HG03060 (cell line): ENCODE measurements around the gene BPIFB1.

Experiments used
- ATAC-seq: cut with Tn5 transposase; IDR thresholded peaks from one replicate; pipeline ENCODE4 v1.9.1; 2021; ENCODE audit warnings: low read depth, moderate number of reproducible peaks; ENCODE audit not compliant: unreplicated experiment

The BPIFB1 gene, protein sequence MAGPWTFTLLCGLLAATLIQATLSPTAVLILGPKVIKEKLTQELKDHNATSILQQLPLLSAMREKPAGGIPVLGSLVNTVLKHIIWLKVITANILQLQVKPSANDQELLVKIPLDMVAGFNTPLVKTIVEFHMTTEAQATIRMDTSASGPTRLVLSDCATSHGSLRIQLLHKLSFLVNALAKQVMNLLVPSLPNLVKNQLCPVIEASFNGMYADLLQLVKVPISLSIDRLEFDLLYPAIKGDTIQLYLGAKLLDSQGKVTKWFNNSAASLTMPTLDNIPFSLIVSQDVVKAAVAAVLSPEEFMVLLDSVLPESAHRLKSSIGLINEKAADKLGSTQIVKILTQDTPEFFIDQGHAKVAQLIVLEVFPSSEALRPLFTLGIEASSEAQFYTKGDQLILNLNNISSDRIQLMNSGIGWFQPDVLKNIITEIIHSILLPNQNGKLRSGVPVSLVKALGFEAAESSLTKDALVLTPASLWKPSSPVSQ

DNA sequence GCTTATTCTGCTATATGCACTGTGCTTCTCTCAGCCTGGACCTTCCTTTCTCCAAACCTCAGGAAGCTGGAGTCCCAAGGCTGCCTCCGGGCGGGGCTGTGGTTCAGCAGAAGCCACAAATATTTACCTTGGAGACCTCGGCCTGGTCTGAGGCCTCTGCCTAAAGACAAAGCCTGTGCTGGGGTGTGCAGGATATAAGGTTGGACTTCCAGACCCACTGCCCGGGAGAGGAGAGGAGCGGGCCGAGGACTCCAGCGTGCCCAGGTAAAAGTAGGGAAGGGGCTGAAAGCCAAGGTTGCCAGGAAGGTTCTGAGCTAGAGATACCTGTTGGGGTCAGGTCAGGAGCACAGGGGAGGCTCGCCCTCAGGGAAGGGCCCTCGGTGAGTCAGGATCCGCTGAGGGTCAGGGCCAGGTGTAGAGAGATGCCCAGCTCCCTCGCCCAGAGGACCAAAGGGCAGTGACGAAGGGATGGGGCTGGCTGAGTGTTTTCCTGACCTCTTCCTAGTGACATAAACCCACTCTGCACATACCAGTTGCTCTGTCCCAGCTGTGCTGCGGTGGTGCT lies at the start of gene BPIFB1:
Gene BPIFB1, plus strand, starts transcription at position 224 of the 565 bp plus-strand sequence. CDS start 2,860 bp downstream, outside the sequence.
- no peak for ATAC-seq

DNA sequence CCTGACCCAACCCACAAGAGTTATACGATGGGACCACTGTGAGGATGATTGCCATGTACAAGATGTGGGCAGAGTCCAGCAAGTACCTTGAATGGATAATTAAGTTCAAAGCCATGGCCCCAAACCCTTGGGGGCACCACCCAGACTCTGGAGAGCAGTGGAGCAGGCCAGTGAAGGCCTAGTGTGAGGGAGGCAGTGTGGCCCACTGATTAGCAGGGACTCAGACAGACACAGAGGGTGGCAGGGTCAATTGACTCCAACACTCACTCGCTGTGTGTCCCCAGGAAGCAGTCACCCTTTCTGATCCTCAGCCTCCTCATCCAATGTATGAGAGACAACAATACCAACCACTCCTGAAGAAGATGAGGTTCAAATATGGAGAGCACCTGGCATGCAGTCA lies 49.0 kb upstream of the BPIFB1 start:
- ATAC-seq, result no peak

DNA sequence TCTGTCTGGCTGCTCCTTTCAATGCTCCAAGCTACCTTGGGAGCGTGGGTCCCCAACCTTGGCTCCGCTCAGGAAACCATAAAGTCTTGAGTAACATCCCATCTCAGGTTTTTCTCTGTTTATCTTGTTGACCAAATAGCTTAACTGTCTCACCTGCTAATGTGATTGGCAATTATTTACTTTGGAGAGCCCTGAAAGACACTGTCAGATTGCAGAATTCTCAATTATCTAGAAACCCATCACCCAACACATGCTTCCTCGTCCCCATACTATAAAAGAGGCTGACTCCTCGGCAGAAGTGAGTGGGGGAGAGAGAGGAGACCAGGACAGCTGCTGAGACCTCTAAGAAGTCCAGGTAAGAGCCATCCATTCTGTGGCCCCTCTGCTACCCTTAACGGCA lies 47.3 kb upstream of the BPIFB1 start, which contains the start of gene BPIFA1:
Gene BPIFA1, plus strand, starts transcription at position 301 of the 400 bp plus-strand sequence. CDS start 1,716 bp downstream, outside the sequence.
- ATAC-seq, result no peak

DNA sequence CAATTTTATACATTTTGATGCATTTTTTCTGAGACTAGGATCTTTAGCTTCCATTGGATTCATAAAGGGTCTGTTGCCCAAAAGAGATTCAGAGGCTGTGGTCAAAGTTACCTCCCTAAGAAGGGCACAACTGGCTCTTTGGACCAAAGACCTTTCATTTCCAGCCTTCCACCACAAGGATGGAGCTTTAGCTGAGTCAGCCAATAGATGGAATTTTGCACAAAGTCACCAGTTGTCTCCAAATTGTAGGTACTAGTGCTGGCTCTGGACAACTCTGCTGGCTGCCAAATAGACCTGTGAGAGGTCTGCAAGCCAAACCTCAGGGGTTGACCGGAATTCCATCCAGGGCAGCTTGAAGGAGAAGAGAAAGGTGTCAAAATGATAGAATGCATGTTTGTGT lies 46.7 kb upstream of the BPIFB1 start:
- no peak for ATAC-seq

DNA sequence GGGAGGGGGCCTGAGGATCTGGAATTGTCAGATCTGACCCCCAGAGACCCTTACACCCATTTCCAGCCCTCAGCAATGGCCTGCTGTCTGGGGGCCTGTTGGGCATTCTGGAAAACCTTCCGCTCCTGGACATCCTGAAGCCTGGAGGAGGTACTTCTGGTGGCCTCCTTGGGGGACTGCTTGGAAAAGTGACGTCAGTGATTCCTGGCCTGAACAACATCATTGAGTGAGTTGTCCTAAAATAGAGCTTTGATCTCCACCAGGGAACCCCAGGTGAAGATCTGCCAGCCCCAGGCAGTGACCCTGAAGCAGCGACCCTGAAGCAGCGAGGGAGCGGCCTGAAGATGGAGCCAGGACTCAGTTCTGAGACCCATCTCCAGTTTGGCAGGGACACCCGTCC lies 45.0 kb upstream of the BPIFB1 start:
- no peak for ATAC-seq

DNA sequence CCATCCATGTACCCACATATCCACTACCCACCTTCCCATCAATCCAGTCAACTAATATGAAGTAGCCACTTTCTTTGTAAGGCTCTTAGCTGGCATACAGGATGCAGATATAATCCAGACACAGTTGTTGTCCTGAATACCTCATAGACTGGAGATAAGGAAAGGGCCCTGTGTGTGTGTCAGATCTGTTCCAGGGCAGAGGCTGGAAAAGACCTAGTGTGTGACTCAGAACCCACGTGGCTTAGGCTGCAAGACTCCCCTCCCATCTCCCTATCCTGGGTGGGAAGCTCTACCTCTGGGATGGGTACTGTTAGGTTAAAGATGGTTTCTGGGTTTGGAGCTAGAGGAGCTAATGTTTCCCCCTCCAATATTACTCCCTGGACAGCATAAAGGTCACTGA lies 43.6 kb upstream of the BPIFB1 start:
- ATAC-seq, result no peak

DNA sequence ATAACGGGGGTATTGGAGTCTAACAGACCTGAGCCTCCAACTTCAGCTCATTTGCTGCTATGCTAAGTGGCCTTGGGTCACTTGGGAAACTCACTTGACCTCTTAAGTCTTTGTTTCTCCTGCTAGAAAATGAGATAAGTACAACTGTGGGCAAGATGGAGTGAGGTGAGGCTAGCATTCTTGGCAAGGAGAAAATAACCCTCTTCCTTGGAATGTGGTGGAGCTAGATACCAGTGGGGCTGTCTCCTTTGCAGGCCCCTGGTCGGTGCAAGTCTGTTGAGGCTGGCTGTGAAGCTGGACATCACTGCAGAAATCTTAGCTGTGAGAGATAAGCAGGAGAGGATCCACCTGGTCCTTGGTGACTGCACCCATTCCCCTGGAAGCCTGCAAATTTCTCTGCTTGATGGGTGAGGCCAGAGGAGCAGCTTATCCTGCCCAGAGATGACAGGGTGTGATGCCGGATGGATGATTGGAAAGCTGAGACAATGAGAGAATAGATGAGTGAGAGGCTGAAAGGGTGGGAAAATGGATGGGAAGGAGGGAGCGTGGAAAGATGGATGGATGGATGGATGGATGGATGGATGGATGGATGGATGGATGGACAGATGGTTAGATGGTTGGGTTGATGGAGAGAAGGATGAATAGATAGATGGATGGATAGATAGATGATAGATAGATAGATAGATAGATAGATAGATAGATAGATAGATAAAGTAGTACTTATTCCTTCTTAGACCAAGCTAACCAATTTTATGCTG lies 42.9 kb upstream of the BPIFB1 start:
- ATAC-seq, result no peak

DNA sequence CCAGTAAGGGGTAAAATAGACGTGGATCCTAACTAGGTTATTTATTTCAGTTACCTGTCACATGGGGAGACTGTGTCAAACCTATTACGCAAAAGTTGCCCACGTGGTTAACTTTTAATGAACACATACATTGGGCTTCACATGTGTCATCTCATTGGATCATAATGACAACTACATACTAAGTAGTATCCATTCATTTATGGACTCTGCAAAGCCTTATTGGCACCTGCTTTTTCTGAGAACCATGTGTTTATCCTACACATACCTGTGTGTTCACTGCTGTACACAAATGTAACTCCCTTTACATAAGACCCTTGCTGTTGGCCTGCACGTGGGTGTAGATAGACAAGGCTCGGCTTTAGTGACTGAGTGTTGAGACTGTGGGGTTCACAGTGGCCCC lies 42.1 kb upstream of the BPIFB1 start:
- ATAC-seq, result no peak

DNA sequence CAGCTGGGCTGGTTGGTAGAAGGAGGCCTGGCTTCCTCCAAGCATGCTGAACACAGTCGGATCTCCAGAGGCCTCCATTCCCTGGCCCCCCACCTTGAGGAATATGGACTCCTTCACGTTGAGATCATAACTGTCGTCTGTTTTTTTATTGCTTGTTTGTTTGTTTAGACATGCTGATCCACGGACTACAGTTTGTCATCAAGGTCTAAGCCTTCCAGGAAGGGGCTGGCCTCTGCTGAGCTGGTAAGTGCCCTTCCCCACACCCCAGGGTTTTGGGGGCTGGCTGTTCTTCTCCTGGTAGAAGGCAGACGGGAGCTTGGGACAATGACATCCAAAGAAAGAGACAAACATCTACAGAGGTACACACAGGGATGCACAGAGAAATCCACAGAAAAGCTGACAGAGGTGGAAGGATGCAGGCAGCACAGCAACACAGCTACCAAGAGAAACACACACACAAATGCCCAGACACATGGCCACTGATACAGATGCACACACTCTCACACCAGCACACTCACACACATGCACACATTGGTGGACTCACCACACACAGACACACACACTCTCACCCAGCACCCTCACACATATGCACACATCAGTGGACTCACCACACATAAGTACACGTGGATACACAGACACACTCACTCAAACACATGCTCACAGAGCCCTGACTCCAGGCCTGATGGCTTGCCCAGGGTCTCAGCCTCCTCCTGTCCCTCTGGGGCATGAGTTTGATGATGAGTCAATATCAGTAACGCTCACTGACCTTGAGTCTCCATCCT lies 40.5 kb upstream of the BPIFB1 start:
- no peak for ATAC-seq

DNA sequence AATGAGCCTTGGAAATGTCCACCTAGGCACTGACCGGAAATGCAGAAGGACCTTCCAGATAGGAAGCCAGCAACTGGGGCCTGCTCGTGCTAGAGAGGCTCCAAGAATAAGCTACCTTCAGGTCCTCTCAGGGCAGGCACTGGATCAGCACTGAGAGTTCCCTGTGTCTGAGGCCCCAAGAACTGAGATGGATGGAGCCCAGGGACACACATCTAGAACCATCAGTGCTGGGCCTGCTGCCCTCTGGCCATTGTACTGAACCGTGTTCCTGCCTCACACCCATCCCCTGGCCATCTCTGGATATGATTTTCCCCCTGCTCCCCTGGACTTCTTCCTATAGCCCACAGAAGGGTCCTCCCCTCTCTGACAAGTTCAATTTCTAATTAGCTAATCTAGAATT lies 36.9 kb upstream of the BPIFB1 start:
- no peak for ATAC-seq

DNA sequence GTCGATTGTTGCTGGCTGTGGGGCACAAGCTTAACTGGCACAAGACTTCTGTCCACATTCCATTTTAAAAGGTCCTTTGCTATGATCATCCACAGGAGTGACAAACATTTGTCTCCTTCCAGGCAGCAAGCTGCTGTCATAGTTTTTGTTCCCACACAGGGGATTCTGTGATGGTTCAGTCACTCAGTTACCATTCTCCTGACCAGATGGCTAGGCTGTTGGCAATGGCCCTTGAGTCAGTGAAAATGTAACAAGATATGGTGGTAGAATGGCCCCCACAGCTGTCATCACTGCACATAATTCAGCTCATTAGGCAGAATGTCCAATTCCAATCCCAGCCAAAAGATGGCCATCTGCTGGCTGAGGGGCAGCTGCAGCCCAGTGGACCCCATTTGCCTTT lies 33.6 kb upstream of the BPIFB1 start:
- no peak for ATAC-seq

DNA sequence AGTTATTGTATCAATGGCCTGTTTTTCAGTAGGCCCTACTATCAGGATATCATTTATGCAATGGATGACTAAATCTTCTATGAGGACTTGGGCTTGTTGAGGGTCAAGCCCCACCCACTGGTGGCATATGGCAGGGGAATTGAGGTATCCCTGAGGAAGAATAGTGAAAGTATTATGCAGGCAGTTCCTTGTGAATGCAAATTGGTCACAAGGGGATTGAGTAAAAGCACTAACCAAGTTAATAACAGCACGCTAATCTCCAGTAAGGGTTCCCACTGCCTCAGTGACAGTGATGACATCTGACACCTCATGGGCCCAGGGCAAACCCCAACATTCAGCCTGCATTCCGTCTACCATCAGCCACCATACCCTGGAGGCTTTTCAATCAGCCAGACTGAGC lies 32.3 kb upstream of the BPIFB1 start:
- no peak for ATAC-seq

DNA sequence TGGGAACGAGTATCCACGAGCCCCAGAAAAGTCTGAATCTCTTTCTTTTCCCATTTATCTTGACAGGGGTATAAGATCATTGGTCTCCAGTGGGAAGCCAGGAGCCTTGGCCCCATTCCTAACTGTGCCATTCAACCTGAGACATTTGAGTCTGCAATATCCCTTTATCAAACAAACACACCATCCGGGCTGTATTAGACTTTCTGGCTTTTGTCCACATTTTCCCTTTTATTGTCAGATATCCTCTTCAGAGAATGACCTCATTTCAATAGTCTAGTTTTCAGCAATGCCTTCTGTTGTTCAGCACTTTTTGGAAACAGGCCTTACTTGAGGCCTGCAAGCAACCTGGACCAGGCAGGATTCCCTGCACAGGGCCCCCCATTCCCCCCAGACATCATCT lies 31.5 kb upstream of the BPIFB1 start:
- no peak for ATAC-seq

DNA sequence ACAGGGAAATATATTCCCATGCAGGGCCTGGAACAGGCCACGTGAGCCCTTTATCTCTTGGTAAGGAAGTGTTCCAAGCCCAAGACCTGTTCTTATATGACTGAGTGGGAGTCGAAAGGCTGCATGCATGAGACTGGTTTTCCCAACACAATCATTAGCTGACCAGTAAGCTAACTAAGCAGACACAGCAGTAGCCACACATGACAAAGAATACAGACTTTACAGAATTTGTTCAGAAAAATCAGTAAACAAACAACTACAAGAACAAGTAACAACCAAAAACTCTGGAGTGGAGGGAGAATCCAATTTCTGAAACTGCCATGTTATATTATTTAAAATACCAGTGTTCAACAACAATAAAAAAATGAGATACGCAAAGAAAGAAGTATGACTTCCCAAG lies 30.6 kb upstream of the BPIFB1 start:
- no peak for ATAC-seq

DNA sequence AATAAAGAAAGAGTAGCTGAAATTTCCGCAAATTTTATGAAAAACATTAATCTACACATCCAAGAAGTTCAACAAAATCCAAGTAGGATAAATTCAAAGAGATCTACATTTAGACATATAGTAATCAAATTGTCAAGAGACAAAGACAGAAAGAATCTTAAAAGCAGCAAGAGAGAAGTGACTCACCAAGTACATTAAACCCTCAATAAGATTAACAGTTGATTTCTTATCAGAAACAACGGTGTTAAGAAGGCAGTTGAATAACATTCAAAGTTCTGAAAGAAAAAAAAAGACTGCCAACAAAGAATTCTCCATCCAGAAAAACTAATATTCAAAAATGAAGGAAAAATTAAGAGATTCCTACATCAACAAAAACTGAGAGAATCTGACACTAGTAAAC lies 28.0 kb upstream of the BPIFB1 start:
- ATAC-seq, result no peak

DNA sequence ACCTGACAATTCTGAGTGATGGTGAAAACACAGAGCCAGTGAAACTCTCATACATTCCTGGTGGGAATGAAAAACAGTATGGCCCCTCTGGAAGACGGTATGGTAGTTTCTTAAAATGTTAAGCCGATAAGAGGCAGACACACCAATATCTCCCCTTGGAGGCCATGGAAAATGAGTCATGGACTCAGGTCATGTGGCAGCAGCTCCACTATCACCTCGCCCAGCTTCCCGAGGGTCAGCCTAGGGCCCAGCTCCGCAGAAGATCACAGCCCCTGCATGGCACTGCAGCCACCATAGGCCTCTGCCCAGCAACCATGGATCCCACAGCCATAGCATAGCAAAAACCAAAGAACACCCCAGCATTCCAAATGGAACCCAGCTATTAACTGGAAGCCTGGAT lies 25.8 kb upstream of the BPIFB1 start:
- ATAC-seq, result no peak

DNA sequence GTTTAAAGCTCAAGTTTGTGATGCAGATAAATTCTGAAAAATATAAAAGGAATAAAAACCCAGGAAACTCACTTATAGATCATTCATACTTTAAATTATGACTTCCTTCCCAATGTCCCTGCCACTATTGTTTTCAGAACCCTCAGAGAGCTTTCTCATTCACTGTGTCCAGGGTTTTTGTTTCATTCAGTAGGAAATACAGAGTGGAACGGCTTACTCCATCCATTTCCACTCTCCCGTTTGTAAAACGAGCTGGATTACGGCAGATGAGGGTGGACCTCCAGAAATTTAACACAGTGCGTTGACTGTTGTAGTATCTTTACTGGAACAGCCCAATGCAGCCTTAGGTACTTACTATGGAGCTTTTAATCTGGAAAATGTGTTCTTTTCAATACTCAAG lies 23.6 kb upstream of the BPIFB1 start:
- ATAC-seq, result no peak

DNA sequence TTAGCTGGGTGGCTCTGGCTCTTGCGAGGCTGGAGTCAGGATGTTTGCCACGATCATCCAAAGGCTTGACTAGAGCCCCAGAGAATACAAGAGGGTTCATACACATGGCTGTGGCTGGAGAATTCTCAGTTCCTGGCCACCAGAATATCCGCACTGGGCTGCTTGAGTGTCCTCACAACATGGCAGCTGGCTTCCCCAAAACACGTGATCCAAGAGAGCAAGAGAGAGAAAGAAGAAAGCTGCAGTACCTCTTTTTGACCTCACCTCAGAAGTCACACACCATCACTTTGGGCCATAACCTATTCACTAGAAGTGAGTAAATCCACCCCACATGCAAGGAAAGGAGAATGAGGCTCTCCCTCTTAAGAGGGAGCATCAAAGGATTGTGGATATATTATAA lies 21.5 kb upstream of the BPIFB1 start:
- no peak for ATAC-seq

DNA sequence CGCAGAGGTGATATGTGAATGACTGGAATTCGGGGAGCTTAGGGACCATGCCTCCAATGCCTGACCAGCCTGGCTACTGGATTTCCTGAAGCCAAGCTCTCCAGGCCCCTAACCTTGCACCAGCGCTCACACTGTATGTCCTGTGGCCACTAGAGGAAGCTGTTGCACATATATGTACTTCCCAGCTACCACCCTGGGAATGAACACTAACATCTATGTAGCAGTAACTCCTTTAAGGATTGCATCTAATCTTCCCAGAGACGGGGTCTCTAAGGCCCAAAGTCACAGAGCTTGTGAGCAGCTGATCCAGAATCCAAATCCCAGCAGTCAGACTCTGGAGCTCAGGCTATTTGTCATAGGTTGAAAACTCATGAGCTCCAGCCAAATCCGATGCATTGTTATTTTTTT lies 20.4 kb upstream of the BPIFB1 start:
- ATAC-seq, result no peak

DNA sequence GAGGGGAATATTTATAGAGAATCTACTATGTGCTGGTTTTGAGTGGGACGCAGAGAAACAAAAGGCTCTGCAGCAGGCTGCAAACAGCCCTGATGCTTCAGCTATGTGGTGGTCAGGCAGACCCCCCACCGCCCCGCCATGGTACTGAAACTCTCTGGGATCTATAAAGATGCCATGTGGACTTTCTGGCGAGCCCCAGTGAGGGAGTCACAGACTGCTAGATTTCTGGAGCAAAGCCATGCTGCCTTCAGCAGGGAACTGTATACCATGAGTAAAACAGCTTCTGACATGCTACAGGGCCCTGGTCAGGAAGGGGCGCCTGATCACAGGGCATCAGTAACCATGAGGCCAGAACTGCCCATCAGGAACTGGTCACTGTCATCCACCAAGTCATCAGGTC lies 19.2 kb upstream of the BPIFB1 start:
- no peak for ATAC-seq

DNA sequence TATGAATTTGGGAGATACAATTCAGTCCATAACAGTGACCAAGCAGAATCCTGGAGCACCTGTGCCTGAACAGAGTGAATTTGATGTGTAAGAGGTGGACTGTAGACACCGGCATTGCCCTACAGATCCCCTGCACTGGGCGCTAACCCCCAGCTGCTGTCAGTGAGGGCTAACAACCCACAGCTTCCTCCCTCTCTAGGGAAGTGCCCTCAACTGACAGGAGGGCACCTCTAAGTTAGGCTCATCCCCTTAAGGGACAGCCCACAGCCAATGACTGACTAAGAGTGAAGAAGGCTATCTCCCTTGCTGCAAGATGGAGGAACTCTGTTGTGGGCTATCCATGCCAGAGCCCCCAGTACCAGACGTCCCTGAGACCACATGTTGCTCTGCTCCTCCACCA lies 15.3 kb upstream of the BPIFB1 start:
- ATAC-seq, result no peak
